Globus pallidus (tissue), 1 donor: ENCODE data around the gene CIART.
"Not testable (repeated sequence)": the region's sequence is repeated elsewhere in the genome, so short reads cannot be mapped to it uniquely, and the experiment has no call there.

Experiments used
- DNase-seq: peaks from one replicate; pipeline ENCODE4 v3.0.0-alpha.2; 2015; ENCODE audit warnings: low spot score

The CIART gene

GRCh38 chr1:150281758-150282557, at the start of gene CIART:
Gene CIART (plus strand): TSS chr1:150282554. CDS start chr1:150283268, 714 bp downstream.
- DNase-seq, result peak; percentile 93

GRCh38 chr1:150232921-150233320, 49.4 kb upstream of the CIART start:
- not testable (repeated sequence) for DNase-seq

- peak; percentile 32 for DNase-seq
Observed at GRCh38 chr1:150233359-150234308, 48.7 kb upstream of the CIART start.

- peak; percentile 68 for DNase-seq
Observed at GRCh38 chr1:150234309-150234565, 48.1 kb upstream of the CIART start.

- no peak for DNase-seq
Observed at GRCh38 chr1:150234566-150235293, 47.6 kb upstream of the CIART start.

GRCh38 chr1:150235294-150235851, 47.0 kb upstream of the CIART start:
- DNase-seq, result peak; percentile 32

GRCh38 chr1:150235852-150236613, 46.3 kb upstream of the CIART start, which contains the start of gene ANP32E:
Gene ANP32E (minus strand): TSS chr1:150236112. CDS start chr1:150235786, 326 bp downstream.
- peak; percentile 98 for DNase-seq

- DNase-seq, result no peak
Observed at GRCh38 chr1:150236614-150237100, 45.7 kb upstream of the CIART start.

- not testable (repeated sequence) for DNase-seq
Observed at GRCh38 chr1:150237176-150237575, 45.2 kb upstream of the CIART start.

GRCh38 chr1:150237746-150238145, 44.6 kb upstream of the CIART start:
- no peak for DNase-seq

GRCh38 chr1:150243003-150243402, 39.4 kb upstream of the CIART start:
- DNase-seq, result no peak

- DNase-seq, result no peak
Observed at GRCh38 chr1:150249936-150250335, 32.4 kb upstream of the CIART start.

GRCh38 chr1:150256198-150256553, 26.2 kb upstream of the CIART start:
- no peak for DNase-seq

- DNase-seq, result peak; percentile 91
Observed at GRCh38 chr1:150256554-150257341, 25.6 kb upstream of the CIART start.

GRCh38 chr1:150257624-150258585, 24.4 kb upstream of the CIART start, which contains the start of gene CA14:
Gene CA14 (plus strand): TSS chr1:150257774. CDS start chr1:150258129, 355 bp downstream.
- peak; percentile 85 for DNase-seq

- DNase-seq, result peak; percentile 63
Observed at GRCh38 chr1:150259217-150259616, 23.1 kb upstream of the CIART start.

GRCh38 chr1:150259758-150260669, 22.3 kb upstream of the CIART start:
- DNase-seq, result no peak

GRCh38 chr1:150261367-150261766, 21.0 kb upstream of the CIART start:
- no peak for DNase-seq
